ENCODE data around the gene VBP1.

DNA sequence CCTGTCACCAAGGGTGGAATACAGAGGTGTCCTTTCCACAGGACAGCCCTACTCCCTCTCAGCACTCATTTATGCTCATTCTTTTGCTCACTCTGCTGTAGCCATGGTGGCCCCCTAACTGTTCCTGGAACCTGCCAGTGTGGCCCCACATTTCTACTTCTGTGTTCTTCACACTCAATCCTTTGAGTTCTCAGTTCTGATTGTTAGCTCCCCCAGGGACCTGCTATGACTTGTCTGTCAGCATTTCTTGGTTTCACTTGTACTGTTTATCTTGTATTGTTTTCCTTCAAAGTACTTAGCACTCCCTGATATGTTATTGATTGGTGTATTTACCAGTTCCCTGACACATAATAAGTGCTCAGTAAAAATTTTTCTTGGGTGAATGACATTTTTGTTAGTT, 14.9 kb downstream of the VBP1 start:
- TF ChIP-seq, protein P1, sequence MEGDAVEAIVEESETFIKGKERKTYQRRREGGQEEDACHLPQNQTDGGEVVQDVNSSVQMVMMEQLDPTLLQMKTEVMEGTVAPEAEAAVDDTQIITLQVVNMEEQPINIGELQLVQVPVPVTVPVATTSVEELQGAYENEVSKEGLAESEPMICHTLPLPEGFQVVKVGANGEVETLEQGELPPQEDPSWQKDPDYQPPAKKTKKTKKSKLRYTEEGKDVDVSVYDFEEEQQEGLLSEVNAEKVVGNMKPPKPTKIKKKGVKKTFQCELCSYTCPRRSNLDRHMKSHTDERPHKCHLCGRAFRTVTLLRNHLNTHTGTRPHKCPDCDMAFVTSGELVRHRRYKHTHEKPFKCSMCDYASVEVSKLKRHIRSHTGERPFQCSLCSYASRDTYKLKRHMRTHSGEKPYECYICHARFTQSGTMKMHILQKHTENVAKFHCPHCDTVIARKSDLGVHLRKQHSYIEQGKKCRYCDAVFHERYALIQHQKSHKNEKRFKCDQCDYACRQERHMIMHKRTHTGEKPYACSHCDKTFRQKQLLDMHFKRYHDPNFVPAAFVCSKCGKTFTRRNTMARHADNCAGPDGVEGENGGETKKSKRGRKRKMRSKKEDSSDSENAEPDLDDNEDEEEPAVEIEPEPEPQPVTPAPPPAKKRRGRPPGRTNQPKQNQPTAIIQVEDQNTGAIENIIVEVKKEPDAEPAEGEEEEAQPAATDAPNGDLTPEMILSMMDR (IDR thresholded peaks at IDR 0.05), result no peak
- TF ChIP-seq EP300 (IDR thresholded peaks at IDR 0.05), result no peak
